RWPE1 (cell line): ENCODE results near the gene HSF5.
A peak's percentile ranks its signal among the peaks of the same experiment; 100 is the strongest.

Experiments
- CTCF ChIA-PET: fragments of 350-600 bp; sonication (Branson Sonifier 250); formaldehyde crosslinking; extraction: SDS; loops from one replicate; lab custom pipeline; 2021; lab: Yijun Ruan, JAX
- POLR2A ChIA-PET: fragments of 400-600 bp; formaldehyde crosslinking; extraction: SDS; loops from one replicate; lab custom pipeline; 2020; ENCODE audit warnings: antibody characterized with exemption; ENCODE audit not compliant: low non-redundant PET; lab: Yijun Ruan, JAX
- DNase-seq: peaks from one replicate; pipeline ENCODE4 v3.0.0; 2012; ENCODE audit warnings: low spot score
- H3K27ac ChIP-seq: fragments of 450-650 bp; 2 replicates; pipeline ENCODE4 v1.5.1; 2017
- CTCF ChIP-seq: fragments of 450-650 bp; conservative IDR thresholded peaks from 2 replicates; pipeline ENCODE4 v1.5.1; 2017; ENCODE audit warnings: low read depth, mild to moderate bottlenecking

The HSF5 gene

GRCh38 chr17:58396173-58396572, 92.0 kb downstream of the HSF5 start:
- no peak for TF ChIP-seq CTCF
- CTCF ChIA-PET, result no interaction called here

GRCh38 chr17:58394534-58395223, 93.5 kb downstream of the HSF5 start:
- CTCF ChIA-PET, result interaction anchor here (0.7 kb wide), 1 partner anchor 14 kb away, joined by 3 read pairs; no protein-coding TSS in a partner anchor

More at GRCh38 chr17:58396173-58396572, 92.0 kb downstream of the HSF5 start:
- DNase-seq, result no peak
- POLR2A ChIA-PET, result no interaction called here
- H3K27ac ChIP-seq, result no peak overlapping the region

GRCh38 chr17:58391302-58391984, 96.8 kb downstream of the HSF5 start:
- TF ChIP-seq CTCF, result no peak
- ChIA-PET POLR2A (no interaction called here), CTCF (interaction anchor here (0.6 kb wide), 2 partner anchors 8 to 65 kb away, joined by 4 to 5 read pairs; no protein-coding TSS in a partner anchor)
- peak; percentile 77 for DNase-seq
- H3K27ac ChIP-seq, result no peak overlapping the region

More at GRCh38 chr17:58394534-58395223, 93.5 kb downstream of the HSF5 start:
- H3K27ac ChIP-seq, result no peak overlapping the region
- TF ChIP-seq CTCF, result no peak
- POLR2A ChIA-PET, result no interaction called here
- no peak for DNase-seq

GRCh38 chr17:58390884-58391283, 97.3 kb downstream of the HSF5 start:
- TF ChIP-seq CTCF, result no peak
- CTCF ChIA-PET, result interaction anchor here (0.6 kb wide), 1 partner anchor 65 kb away, joined by 4 read pairs; no protein-coding TSS in a partner anchor
- no peak overlapping the region for H3K27ac ChIP-seq
- POLR2A ChIA-PET, result no interaction called here
- no peak for DNase-seq

GRCh38 chr17:58388302-58389190, 99.7 kb downstream of the HSF5 start:
- no peak for DNase-seq
- no peak overlapping the region for H3K27ac ChIP-seq
- no peak for TF ChIP-seq CTCF
- POLR2A ChIA-PET, result no interaction called here
- CTCF ChIA-PET, result interaction anchor here (0.7 kb wide), 2 partner anchors 57 to 537 kb away, joined by 3 read pairs; no protein-coding TSS in a partner anchor

- CTCF ChIA-PET, result no interaction called here
Measured at GRCh38 chr17:58387834-58388233, 100.4 kb downstream of the HSF5 start.

More at GRCh38 chr17:58387834-58388233, 100.4 kb downstream of the HSF5 start:
- no peak for DNase-seq
- no peak overlapping the region for H3K27ac ChIP-seq
- TF ChIP-seq CTCF, result no peak
- POLR2A ChIA-PET, result no interaction called here
